GM19023 (cell line): ENCODE measurements around the gene JARID2.

Experiments
- ATAC-seq: cut with Tn5 transposase; IDR thresholded peaks from one replicate; pipeline ENCODE4 v1.9.1; 2021; ENCODE audit warnings: mild to moderate bottlenecking, moderate library complexity; ENCODE audit not compliant: unreplicated experiment

JARID2 gene

DNA sequence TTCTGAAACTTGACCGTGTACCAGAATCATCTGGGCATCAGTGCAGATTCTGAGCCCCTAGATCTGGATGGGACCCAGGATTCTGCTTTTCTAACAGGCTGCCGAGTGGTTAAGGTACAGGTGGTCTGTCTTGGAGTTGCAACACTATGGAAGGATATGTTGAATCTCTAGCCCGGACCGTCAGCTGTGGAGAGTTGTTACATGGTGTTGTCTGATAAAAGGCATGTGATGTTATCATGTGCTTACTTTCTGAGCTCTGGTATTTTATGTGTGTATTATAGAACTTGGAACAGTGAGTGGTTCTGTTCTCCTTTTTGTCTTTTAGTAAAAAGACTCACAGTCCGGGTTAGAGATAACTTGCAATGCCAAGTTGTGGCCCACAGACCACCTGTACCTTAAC, 123.0 kb downstream of the JARID2 start:
- no peak for ATAC-seq

GRCh38 chr6:15369838-15370237, 124.0 kb downstream of the JARID2 start:
- no peak for ATAC-seq

- no peak for ATAC-seq
These were observed 125.1 kb downstream of the JARID2 start for GRCh38 chr6:15370733-15371671.

GRCh38 chr6:15372932-15373331, 127.1 kb downstream of the JARID2 start:
- ATAC-seq, result no peak

DNA sequence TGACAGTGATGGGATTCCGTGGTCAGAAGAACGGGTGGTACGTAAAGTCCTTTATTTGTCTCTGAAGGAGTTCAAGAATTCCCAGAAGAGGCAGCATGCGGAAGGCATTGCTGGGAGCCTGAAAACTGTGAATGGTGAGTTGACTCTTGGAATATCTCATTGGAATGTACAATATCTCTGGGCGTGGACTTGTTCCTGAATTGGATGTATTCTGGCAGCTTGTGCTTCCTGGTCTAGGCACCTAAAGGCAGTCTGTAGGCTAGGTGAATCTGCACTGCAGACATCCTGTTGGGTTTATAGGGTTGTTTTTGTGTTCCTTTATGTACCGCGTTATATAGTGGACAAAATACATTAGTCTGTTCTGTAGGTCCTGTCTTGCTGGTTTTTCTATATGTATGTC, 128.2 kb downstream of the JARID2 start:
- no peak for ATAC-seq

DNA sequence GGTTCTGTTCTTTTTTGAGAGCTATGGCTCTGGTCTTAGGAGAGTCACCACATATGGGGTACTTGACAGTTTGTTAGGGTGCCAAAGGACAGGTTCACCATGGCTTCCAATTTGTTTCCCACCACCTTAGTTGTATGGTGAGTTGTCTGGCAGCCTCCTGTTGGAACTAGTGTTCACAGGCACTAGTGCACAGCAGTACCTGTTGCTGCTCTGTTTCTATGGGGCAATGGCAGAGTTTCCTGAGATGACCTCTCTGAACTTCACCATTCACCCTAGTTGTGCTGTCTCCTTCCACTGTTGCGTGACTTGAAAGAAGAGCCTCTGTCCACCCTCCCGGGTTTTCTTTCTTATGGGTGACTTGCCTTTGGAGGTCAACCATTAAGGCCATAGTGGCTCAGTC, 129.1 kb downstream of the JARID2 start:
- no peak for ATAC-seq

DNA sequence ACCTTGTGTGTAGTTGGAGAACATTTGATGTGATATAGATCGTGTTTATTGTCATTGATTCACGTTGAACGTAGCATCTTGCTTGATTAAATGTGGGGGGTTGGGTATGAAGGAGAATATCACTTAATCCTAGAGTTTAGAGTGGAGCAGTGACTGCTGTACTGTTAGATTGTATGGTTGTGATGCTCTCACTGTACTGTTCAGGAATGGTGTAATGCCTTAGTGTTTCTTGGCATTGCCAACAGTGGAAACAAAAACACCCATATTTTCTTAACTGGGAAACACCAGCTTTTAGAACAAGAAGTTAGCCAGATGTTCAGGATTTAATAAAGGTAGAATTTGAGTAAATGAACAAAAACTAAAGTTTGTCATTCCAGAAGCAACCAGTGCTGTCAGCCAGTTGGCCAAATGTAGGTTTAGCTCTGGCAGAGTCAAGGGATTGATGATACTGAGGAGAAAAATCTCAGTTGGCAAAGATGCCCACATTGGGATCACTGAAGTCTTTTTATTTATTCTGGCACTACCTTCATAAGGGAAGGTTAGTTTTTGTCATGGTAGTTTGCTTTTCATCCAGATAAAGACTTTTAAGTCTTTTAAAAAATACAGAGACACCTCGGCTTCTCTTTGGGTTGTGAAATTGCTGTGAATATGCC, 129.9 kb downstream of the JARID2 start:
- ATAC-seq, result no peak

- ATAC-seq, result no peak
These were observed 131.1 kb downstream of the JARID2 start for GRCh38 chr6:15376900-15377487.

DNA sequence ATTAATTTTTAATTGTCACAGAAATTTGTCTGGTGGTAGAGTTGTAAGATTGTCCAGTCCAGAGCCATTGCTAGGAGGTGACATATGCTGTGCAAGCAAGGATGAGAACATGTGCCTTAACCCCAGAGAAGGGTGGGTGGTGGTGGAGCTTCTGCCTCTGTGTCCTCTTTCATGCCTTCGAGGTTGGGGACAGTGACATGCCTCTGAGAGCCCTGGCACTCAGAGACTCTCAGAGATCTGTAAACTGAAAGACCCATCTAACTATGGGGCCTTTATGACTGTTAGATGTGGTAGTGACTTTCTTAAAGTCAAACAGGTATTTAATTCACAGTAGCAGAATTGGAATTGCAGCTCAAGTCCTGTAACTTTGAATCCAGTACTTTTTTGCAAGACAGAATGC, 132.4 kb downstream of the JARID2 start:
- no peak for ATAC-seq

DNA sequence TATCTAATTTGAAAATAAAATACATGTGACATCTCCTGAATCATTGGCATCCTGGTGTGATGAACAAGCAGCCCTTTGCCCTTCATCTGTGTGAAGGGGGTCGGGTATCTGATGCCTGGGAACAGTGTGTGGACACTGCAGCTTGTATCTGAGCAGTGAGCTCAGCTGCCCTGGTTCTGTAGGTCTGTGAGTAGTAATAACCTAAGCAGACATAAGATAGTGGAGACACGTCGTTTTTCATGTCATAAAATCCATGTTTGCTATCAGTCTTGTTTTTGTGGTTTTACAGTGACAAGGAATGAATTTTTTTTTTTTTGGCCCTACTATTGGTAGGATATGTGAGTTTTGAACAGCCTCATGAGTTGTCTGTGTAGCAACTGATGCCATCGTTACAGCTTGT, 133.0 kb downstream of the JARID2 start:
- ATAC-seq, result no peak

DNA sequence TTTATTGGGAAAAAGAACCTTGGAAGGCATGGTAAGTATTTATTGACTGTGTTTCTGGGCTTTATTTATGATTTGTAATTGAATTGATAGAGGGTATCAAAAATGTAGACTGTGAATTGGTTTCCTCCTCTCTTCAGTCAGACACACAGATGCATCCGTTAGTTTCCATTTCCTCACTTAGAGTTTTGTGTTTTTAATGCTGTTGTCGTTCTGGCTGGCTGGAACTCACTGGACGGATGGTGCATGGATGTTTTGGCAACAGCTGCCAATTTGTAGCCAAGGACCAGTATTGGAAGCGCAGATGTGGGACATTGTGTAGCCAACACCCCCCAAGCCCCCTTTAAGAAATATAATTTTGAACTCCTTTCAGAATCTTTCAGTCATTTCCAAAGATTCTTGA, 134.5 kb downstream of the JARID2 start:
- ATAC-seq, result no peak

- no peak for ATAC-seq
These were observed 136.2 kb downstream of the JARID2 start for GRCh38 chr6:15382089-15382488.

GRCh38 chr6:15382712-15383111, 136.8 kb downstream of the JARID2 start:
- no peak for ATAC-seq

GRCh38 chr6:15384901-15385300, 139.0 kb downstream of the JARID2 start:
- ATAC-seq, result peak; percentile 57

DNA sequence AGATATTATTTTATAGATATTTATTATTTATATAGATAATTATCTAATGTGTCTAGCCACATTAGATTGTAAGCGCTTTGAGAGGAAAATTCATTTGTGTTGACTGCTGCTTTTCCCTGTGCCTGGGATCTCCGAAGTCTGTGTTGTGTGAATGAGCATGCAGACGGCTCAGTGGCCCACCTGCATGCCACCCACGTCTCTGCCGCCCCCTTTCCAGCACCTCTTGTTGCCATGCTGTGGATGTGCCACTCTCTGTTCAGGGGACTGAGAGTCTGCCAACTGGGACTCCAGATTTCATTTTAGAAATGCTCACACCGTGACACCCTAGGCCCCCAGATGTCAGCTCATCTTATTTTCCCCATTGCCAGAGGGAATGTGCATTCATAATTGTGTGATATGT, 139.7 kb downstream of the JARID2 start:
- no peak for ATAC-seq

- ATAC-seq, result no peak
These were observed 140.4 kb downstream of the JARID2 start for GRCh38 chr6:15386110-15386755.

- no peak for ATAC-seq
These were observed 140.9 kb downstream of the JARID2 start for GRCh38 chr6:15386756-15387112.

- no peak for ATAC-seq
These were observed 141.2 kb downstream of the JARID2 start for GRCh38 chr6:15387118-15387517.

DNA sequence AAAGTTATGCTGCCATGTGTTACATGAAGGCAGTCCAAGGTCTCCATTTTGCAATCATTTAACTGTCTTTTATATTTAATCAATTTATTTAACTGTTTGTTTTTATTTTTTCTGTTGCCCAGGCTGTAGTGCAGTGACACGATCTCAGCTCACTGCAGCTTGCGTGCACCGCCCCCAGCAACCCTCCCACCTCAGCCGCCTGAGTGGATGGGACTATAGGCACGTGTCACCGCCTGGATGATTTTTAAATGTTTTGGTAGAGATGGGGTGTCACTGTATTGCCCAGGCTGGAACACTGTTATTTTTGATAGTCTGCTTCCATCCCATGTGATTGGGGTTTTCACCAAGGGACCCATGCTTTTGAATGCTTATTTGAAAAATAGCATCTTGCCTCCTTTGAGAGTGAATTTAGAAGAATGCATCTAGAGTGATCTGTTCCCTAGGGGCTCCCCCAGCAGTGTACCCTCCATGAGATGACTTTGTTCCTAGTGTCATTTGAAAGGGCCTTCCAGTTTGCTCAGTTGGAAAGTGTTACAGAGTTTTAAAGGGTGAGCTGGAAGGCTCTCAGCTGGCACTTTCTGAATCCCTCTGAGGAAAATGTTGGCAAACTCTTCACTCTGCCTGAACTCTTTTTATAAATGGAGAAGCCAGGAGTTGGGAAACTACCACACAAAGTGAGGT, 143.4 kb downstream of the JARID2 start:
- no peak for ATAC-seq

GRCh38 chr6:15389765-15390723, 144.2 kb downstream of the JARID2 start:
- ATAC-seq, result no peak
